ENCODE data around the gene CSK.
"Not testable (repeated sequence)": the region's sequence is repeated elsewhere in the genome, so short reads cannot be mapped to it uniquely, and the experiment has no call there.

GRCh38 chr15:74738239-74738638, 43.6 kb upstream of the CSK start:
- TF ChIP-seq POLR2A (IDR thresholded peaks at IDR 0.05); CTCF (IDR thresholded peaks at IDR 0.05); EP300 (IDR thresholded peaks at IDR 0.05; ENCODE audit: low read depth): not testable (repeated sequence)

All from transverse colon (tissue), 3 donors.